PC-3 (cell line): ENCODE data around the gene VSIG10. TPM values are rescaled to one million over a fixed set of nuclear protein-coding genes. Genes with fewer than 3 reads are reported as not detected.

Experiments
- ATAC-seq: fragments of 200-7000 bp; cut with Tn5 transposase; 2 replicates; pipeline ENCODE4 v1.9.1; 2020; ENCODE audit warnings: mild to moderate bottlenecking, moderate library complexity
- BruUV-seq: library from RNA; stranded (reverse); fragments of 400-500 nt; replicated peaks from 2 replicates; lab custom pipeline; 2021; lab: Mats Ljungman, UMichigan
- CTCF ChIA-PET: fragments of 300-600 bp; sonication (Branson Sonifier 250); formaldehyde crosslinking; loops from one replicate; lab custom pipeline; 2022; ENCODE audit warnings: antibody characterized with exemption; lab: Charles Lee
- POLR2A ChIA-PET: fragments of 300-600 bp; sonication (Branson Sonifier 250); formaldehyde crosslinking; loops from one replicate; lab custom pipeline; 2022; ENCODE audit warnings: antibody characterized with exemption; ENCODE audit not compliant: unreplicated experiment; lab: Charles Lee
- DNase-seq: peaks from one replicate; pipeline ENCODE4 v3.0.0-alpha.2; 2015
- H2AFZ ChIP-seq: fragments of 300-600 bp; sonication (generic); 2 replicates; pipeline ENCODE4 v1.6.0; 2016; ENCODE audit warnings: antibody characterized with exemption, low read length
- H3F3A ChIP-seq: fragments of 300-600 bp; sonication (generic); one replicate; pipeline ENCODE4 v1.6.0; 2017; ENCODE audit warnings: antibody characterized with exemption, low read length, control low read depth, mild to moderate bottlenecking; ENCODE audit not compliant: unreplicated experiment
- H3K27ac ChIP-seq: fragments of 300-600 bp; sonication (generic); 2 replicates; pipeline ENCODE4 v1.5.1; 2016; ENCODE audit warnings: mild to moderate bottlenecking, low read length
- H3K27me3 ChIP-seq: fragments of 300-600 bp; sonication (generic); 2 replicates; pipeline ENCODE4 v1.6.1; 2016; ENCODE audit warnings: low read length, mixed read lengths
- H3K36me3 ChIP-seq: fragments of 300-600 bp; sonication (generic); 2 replicates; pipeline ENCODE4 v1.6.1; 2016; ENCODE audit warnings: low read depth, mixed run types, low read length, mixed read lengths
- H3K4me1 ChIP-seq: fragments of 300-600 bp; sonication (generic); 2 replicates; pipeline ENCODE4 v1.5.1; 2016; ENCODE audit warnings: low read length; ENCODE audit not compliant: insufficient read depth
- H3K4me2 ChIP-seq: fragments of 300-600 bp; sonication (generic); 2 replicates; pipeline ENCODE4 v1.6.0; 2016; ENCODE audit warnings: low read length
- H3K4me3 ChIP-seq: fragments of 300-600 bp; sonication (generic); 2 replicates; pipeline ENCODE4 v1.5.1; 2016; ENCODE audit warnings: mild to moderate bottlenecking, low read length, mixed read lengths
- H3K79me2 ChIP-seq: fragments of 300-600 bp; sonication (generic); 2 replicates; pipeline ENCODE4 v1.6.1; 2017; ENCODE audit warnings: low read length, mixed read lengths
- H3K9ac ChIP-seq: fragments of 300-600 bp; sonication (generic); 2 replicates; pipeline ENCODE4 v1.6.0; 2016; ENCODE audit warnings: mild to moderate bottlenecking, low read length
- H3K9me2 ChIP-seq: fragments of 300-600 bp; sonication (generic); replicated peaks from 2 replicates; pipeline ENCODE4 v1.6.1; 2016; ENCODE audit warnings: mixed run types, low read length, mixed read lengths
- H3K9me3 ChIP-seq: fragments of 300-600 bp; sonication (generic); 2 replicates; pipeline ENCODE4 v1.6.1; 2016; ENCODE audit warnings: low read length, mixed read lengths
- H4K20me1 ChIP-seq: fragments of 300-600 bp; sonication (generic); 2 replicates; pipeline ENCODE4 v1.6.1; 2016; ENCODE audit warnings: low read length, mixed read lengths
- EZH2 ChIP-seq: fragments of 300-600 bp; sonication (generic); IDR thresholded peaks from one replicate; pipeline ENCODE4 v1.6.1; 2017; ENCODE audit warnings: antibody characterized with exemption, mild to moderate bottlenecking, low read length; ENCODE audit not compliant: unreplicated experiment
- EZH2phosphoT487 ChIP-seq: fragments of 300-600 bp; sonication (generic); IDR thresholded peaks from 2 replicates; pipeline ENCODE4 v1.6.1; 2018; ENCODE audit warnings: mild to moderate bottlenecking, antibody characterized with exemption, low read length, borderline replicate concordance
- intact Hi-C: fragments of 100-400 bp; cut with micrococcal nuclease; formaldehyde crosslinking; loops from 2 replicates; pipeline ENCODE4 v1.9.0; 2023
- total RNA-seq: library from RNA; depleted of rRNA; stranded (reverse); fragments of >200 nt; gene quantifications from 2 replicates; pipeline ENCODE4 v1.2.3, GENCODE V29; 2014
- TF ChIP-seq, protein P1 (sequence below): fragments of 300-600 bp; sonication (generic); conservative IDR thresholded peaks from 2 replicates; pipeline ENCODE4 v1.5.1; 2017; ENCODE audit warnings: antibody characterized with exemption, low read depth, mild to moderate bottlenecking, low read length

VSIG10 gene
- total RNA-seq, 1 experiment from 2014 or later, result 60.8 TPM

DNA sequence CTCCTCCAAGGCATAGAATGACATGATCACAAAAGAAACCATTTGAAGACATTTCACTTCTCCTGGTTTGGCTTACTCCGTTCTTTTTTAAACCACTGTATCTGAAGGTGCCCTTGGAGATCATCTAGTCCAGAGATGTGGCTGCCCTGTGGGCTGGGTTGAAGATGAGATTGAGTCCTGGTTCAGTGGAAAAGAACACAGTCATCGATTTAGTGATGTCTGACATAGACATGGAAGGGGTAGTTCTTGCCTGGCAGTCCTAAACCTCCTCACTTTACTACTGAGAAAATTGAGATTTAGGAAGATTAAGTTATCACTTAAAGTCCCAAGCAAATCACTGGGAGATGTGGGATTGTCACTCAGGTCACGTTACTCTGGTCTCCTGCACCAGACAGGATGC is 2.8 kb downstream of the VSIG10 start:
- BruUV-seq, result no TSS peak
- Histone ChIP-seq H3K27me3 (no peaks in the 10 kb centered on the region), H4K20me1 (no peaks in the 10 kb centered on the region), H2AFZ (no peak overlapping the region), H3K27ac (no peak overlapping the region), H3K9me2 (no peaks in the 10 kb centered on the region), H3K9ac (no peak overlapping the region), H3K36me3 (no peaks in the 10 kb centered on the region), H3K4me1 (peaks cover 21% of the 10 kb centered on the region), H3K4me3 (no peak overlapping the region), H3K79me2 (peaks cover 29% of the 10 kb centered on the region; the same call in 1 of the 2 replicates), H3F3A (peaks cover 2% of the 10 kb centered on the region), H3K9me3 (no peaks in the 10 kb centered on the region), H3K4me2 (no peak overlapping the region)
- POLR2A ChIA-PET, result no interaction called here
- intact Hi-C loops, result no loop called here
- TF ChIP-seq EZH2phosphoT487 (no peak), EZH2 (no peak)
- TF ChIP-seq, protein P1, sequence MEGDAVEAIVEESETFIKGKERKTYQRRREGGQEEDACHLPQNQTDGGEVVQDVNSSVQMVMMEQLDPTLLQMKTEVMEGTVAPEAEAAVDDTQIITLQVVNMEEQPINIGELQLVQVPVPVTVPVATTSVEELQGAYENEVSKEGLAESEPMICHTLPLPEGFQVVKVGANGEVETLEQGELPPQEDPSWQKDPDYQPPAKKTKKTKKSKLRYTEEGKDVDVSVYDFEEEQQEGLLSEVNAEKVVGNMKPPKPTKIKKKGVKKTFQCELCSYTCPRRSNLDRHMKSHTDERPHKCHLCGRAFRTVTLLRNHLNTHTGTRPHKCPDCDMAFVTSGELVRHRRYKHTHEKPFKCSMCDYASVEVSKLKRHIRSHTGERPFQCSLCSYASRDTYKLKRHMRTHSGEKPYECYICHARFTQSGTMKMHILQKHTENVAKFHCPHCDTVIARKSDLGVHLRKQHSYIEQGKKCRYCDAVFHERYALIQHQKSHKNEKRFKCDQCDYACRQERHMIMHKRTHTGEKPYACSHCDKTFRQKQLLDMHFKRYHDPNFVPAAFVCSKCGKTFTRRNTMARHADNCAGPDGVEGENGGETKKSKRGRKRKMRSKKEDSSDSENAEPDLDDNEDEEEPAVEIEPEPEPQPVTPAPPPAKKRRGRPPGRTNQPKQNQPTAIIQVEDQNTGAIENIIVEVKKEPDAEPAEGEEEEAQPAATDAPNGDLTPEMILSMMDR, result no peak
- no peak for ATAC-seq
- CTCF ChIA-PET, result no interaction called here
- no peak for DNase-seq

DNA sequence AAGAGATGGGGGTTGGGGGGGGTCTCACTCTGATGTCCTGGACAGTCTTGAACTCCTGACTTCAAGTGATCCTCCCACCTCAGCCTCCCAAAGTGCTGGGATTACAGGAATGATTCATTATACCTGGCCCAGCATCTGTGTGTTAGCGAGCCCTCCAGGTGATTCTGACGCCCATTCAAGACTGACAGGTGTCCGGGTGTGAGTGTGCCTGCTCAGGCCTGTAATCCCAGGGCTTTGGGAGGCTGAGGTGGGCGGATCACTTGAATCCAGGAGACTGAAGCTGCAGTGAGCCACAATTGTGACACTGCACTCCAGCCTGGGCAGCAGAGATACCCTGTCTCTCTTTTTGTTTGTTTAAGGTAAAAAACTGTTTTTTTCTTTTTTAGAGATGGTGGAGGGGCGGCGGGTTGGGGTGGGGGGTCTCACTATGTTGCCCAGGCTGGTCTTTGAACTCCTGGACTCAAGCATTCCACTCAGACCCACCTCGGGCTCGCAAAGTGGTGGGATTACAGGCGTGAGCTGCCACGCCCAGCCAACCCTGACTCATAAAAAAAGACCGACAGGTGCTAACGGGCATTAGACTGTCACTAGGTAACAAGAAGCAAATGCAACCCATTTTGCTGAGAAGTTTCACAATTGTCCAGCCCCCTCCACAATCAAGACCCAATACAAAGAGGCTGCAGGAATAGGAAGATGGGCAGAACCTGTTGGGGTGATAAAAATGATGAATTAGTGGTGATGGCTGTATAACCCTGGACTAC is 4.7 kb downstream of the VSIG10 start:
- Histone ChIP-seq H3K27me3 (no peaks in the 10 kb centered on the region), H3K9me3 (no peaks in the 10 kb centered on the region), H4K20me1 (no peaks in the 10 kb centered on the region), H3K9ac (no peak overlapping the region), H3F3A (peaks cover 2% of the 10 kb centered on the region), H3K4me2 (no peak overlapping the region), H3K79me2 (peaks cover 29% of the 10 kb centered on the region; the same call in 1 of the 2 replicates), H3K36me3 (no peaks in the 10 kb centered on the region), H3K4me3 (no peak overlapping the region), H3K9me2 (no peaks in the 10 kb centered on the region), H2AFZ (no peak overlapping the region), H3K4me1 (peaks cover 21% of the 10 kb centered on the region), H3K27ac (no peak overlapping the region)
- no TSS peak for BruUV-seq
- ChIA-PET CTCF (no interaction called here), POLR2A (no interaction called here)
- ATAC-seq, result no peak
- intact Hi-C loops, result no loop called here
- TF ChIP-seq, protein P1, result no peak
- TF ChIP-seq EZH2 (no peak), EZH2phosphoT487 (no peak)
- DNase-seq, result no peak

DNA sequence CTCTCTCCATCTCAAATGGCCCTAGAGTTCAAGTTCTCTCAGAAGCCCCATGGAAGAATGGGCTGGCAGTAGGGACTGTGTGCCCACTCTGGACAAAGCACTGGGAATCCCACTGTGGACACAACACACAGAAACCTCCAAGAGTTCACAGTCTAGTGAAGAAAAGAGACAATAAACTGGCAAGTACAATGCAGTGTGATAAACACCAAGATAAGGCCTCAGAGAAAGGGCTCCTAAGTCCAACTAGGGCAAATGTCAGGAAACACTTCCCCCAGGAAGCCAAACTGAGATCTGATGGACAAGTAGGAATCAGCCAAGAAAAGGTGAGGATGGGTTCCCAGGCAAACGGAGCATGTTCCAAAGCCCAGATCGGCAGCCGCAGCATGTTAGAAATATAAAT is 5.4 kb downstream of the VSIG10 start:
- intact Hi-C loops, result no loop called here
- H3K4me1 ChIP-seq, result peaks cover 21% of the 10 kb centered on the region
- H3K9ac ChIP-seq, result no peak overlapping the region
- no peaks in the 10 kb centered on the region for H3K36me3 ChIP-seq
- no peaks in the 10 kb centered on the region for H3K27me3 ChIP-seq
- H3K4me3 ChIP-seq, result no peak overlapping the region
- TF ChIP-seq EZH2, result no peak
- TF ChIP-seq, protein P1, result no peak
- no peak for TF ChIP-seq EZH2phosphoT487
- ATAC-seq (no peak), DNase-seq (no peak)
- H3K79me2 ChIP-seq, result peaks cover 26% of the 10 kb centered on the region; the same call in 1 of the 2 replicates
- ChIA-PET CTCF (no interaction called here), POLR2A (no interaction called here)
- H3F3A ChIP-seq, result peaks cover 2% of the 10 kb centered on the region
- BruUV-seq, result no TSS peak
- no peak overlapping the region for H3K4me2 ChIP-seq
- H4K20me1 ChIP-seq, result no peaks in the 10 kb centered on the region
- no peak overlapping the region for H2AFZ ChIP-seq
- H3K27ac ChIP-seq, result no peak overlapping the region
- no peaks in the 10 kb centered on the region for H3K9me2 ChIP-seq
- H3K9me3 ChIP-seq, result no peaks in the 10 kb centered on the region
